Iris pigment epithelial cell (primary cell): ENCODE results near the gene CHRFAM7A.
"Not testable (repeated sequence)": the region's sequence is repeated elsewhere in the genome, so short reads cannot be mapped to it uniquely, and the experiment has no call there.

Source experiments
- DNase-seq: peaks from one replicate; pipeline ENCODE4 v3.0.0-alpha.2; 2011; ENCODE audit warnings: low read depth

Gene CHRFAM7A

DNA sequence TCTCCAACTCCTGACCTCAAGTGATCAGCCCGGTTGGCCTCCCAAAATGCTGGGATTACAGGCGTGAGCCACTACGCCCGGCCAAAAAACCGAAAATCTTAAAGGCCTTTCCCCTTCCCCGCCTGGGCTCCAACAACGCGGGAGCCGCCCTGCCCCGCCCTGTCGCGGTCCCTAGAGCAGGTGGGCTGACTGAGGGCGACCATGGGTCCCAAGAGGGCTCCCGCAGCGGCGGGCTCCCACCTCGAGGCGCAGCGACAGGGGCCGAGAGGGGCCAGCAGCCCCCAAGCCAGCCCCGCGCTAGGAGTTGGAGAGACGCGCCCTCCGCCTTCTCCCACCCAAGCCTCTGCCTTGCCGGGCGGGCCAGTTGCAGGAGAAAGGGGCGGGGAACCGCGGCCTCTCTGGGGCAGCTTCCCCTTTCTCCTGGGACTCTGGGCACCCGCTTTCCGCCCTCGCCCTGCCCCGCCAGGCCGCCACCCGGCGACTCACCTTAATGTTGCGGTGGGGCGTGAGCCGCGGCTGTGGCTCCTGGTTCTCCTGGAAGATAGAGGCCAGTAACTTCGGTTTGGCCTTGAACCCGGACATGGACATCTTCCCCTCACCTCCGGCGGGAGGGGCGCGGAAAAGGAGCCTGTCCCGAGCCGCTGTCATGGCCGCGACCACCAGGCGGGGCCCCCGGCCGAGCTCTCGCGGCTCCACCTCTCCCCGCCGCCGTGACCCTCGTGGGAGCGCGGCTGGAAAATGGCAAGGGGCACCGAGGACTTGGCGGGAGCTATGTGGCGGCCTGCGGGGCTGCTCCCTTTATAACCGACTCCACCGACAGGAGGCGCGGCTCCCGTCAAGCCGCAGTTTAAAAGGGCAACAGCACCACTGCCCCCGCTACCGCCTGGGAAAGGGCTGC, at the start of gene CHRFAM7A:
TSS of gene CHRFAM7A (minus strand) at position 775 of the 898 bp plus-strand sequence. CDS start 10,189 bp downstream, outside the sequence.
- DNase-seq, result not testable (repeated sequence)

DNA sequence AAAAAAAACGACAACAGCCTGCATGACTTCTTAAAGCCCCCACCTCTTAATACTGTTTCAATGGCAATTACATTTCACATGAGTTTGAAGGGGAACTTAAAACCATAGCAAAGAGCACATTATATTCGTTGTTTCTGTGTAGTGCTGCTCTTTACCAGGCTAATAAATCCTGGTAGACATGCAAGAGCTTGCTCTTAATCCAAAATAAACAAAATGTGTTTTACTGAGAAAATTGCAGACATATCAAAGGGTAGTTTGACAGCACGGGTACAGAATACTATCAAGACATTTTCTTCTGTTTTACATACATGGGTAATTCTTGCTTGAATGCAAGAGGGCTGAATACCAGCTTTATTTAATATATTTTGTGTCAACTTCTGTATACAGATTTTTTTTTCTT, 45.0 kb upstream of the CHRFAM7A start:
- not testable (repeated sequence) for DNase-seq

DNA sequence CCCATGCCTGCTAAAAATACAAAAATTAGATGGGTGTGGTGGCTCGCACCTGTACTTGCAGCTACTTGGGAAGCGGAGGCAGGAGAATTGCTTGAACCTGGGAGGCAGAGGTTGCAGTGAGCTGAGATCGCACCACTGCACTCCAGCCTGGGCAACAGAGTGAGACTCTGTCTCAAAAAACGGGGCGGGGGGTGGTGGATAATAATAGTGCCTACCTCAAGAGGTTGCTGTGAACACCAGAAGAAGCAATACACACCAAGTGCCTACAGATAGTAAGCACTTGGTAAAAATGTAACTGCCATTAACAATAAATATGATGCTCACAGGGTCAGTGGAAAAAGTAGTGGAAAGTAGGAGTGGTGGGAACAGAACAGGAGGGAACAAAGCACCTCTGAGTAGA, 42.5 kb upstream of the CHRFAM7A start:
- DNase-seq, result not testable (repeated sequence)

DNA sequence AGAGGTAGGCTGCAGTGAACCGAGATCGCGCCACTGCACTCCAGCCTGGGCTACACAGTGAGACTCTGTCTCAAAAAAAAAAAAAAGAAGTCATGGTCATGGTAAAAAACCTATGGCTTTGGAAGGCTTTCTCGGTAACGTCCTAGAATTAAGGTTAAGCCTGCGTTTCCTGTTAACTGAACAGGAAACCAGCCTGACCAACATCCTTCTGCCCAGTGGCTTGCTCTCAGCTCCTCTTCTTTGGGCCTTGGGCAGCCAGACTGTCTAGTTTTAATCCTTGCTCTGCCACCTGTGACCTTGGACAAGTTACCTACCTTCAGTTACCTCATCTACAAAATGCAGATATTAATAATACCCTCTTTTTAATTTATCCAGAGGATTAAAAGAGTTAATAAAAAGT, 27.4 kb upstream of the CHRFAM7A start:
- not testable (repeated sequence) for DNase-seq

- not testable (repeated sequence) for DNase-seq
Observed at GRCh38 chr15:30414160-30414559, 20.8 kb upstream of the CHRFAM7A start, which contains the start of gene GOLGA8R. Gene GOLGA8R, minus strand, starts transcription at chr15:30414260. Its CDS starts 98 bp downstream, at chr15:30414162.

DNA sequence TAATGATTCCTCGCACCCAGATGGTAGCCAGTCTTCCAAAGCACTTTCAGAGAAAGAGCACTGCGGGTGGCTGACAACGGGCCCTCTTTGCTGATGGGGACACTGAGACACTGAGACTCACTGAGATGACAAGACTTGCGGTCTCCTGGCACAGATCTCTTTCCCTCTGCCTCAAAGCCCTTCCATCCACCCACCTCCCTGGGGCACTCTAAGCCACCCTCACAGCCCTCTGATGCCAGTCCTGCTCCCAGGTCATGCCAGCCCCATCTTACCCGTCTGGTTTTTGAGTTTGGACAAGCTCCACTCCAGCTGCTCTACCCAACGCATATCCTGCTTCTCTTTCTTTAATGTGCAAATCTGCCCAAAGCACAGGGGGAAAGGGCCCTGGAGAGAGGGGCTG, 14.3 kb upstream of the CHRFAM7A start:
- peak; percentile 0 for DNase-seq

DNA sequence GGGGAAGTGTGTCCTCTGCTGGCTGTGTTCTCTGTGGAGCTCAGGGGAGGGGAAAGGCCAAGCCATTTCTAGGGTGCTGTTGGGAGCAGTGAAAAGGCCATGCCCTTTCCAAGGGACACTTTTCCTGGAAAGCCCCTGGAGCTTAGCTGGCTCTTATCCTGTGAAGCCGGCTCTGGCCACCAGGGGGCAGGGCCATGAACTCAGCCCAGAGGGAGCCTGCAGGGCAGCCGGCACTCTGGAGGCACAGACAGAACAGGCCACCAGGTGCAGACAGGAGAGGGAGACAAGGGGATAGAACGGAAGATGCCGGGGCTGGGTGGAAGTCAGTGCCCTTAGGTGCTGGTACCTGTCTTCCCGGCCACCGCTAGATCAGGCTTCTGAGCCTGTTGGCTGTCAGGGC, 5.6 kb upstream of the CHRFAM7A start:
- DNase-seq, result not testable (repeated sequence)

DNA sequence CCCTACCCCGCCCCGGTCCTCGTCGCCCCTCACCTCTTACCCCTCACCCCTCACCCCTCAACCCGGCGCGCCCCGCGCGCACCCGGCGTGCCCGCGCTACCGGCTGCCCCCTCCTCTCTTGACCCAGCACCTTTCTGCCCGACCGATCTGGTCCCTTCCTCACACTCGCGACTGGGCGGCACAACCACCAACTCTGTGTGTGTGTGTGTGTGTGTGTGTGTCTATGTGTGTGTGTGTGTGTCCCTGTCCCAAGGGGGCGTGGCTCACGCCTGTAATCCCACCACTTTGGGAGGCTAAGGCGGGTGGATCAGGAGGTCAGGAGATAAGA, 288 bp upstream of the CHRFAM7A start:
- not testable (repeated sequence) for DNase-seq

DNA sequence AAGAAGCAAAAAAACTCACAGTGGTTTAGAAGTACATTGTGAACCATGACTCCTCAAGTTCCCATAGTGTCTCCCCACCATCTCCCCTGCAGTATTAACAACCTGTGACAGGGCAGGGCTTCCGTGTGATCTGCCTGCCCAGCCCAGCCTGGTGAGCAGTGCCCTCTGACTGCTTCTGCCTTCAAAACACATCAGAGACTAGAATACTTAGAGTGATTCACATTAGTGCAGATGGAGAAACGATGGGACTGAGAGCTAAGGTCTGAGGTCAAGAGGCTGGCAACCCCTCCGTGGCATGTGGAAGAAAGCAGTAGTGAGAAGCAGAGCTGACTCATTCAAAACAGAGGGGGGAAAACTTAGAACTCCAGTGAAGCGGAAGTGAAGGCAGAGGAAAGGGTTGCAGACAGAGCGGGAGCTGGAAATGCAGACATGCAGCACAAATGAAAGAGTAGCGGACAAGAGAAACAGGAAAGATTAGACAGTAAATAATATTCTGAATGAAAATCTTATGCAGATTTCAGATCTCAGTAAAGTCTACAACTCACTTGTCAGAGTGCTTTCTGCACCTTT, 6.9 kb downstream of the CHRFAM7A start:
- not testable (repeated sequence) for DNase-seq

- DNase-seq, result not testable (repeated sequence)
Observed at GRCh38 chr15:30377082-30377413, 16.3 kb downstream of the CHRFAM7A start.

- DNase-seq, result not testable (repeated sequence)
Observed at GRCh38 chr15:30376375-30377081, 16.8 kb downstream of the CHRFAM7A start.

- not testable (repeated sequence) for DNase-seq
Observed at GRCh38 chr15:30375872-30376271, 17.5 kb downstream of the CHRFAM7A start.

DNA sequence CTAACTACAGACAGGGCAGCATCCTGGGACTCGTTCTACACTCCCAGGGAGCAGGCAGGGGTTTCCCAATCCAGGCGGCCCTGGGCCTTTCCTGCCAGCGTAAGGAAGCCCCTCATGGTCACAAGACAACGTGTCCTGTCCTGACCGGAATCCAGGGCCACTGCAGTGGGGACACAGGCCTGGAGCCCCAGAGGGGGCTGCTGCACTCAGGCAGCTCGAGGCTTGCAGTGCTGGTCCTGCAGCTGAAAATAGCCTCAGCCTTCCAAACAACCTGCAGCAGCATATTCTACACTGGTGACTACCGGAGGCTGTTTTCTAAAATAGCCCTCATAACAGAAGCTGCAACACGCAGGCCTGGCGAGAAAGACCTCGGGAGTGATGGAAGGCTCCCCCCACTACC, 18.5 kb downstream of the CHRFAM7A start:
- not testable (repeated sequence) for DNase-seq

DNA sequence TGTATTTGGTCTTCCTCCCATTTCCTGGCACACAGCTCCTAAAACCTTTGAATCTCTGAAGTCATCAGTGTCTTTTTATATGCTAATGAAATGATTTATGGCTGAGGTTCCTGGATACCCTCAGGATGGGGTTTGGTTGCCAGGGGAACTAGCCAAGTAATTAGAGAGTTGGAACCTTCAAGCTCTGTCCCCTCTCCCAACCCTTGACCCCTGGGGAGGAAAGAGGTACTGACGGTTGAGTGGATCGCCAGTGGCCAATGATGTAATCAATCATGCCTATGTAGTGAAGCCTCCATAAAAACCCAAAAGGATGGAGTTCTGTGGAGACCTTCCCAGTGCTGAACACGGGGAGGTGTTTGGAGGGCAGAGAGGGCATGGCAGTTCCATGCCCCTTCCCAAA, 25.1 kb downstream of the CHRFAM7A start:
- not testable (repeated sequence) for DNase-seq

- not testable (repeated sequence) for DNase-seq
Observed at GRCh38 chr15:30367246-30367645, 26.1 kb downstream of the CHRFAM7A start.

DNA sequence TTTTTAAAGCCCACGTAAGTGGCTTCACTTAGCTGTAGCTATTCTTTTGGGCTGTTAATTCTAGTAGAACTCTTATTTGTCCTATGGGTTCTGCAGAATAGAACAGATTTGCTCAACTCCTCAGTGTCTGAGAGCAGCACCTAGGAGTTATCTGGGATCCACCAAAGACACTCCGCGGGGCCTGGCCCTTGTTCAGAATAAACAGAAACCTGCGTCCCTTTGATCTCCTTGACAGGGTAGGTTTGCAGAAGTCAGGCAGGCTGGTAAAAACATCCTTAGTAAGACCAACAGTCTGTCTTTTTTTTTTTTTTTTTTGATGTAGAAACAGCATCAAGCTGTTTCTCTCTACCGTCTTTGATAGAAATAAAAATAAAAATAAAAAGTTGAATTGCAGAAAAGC, 31.9 kb downstream of the CHRFAM7A start:
- DNase-seq, result not testable (repeated sequence)

DNA sequence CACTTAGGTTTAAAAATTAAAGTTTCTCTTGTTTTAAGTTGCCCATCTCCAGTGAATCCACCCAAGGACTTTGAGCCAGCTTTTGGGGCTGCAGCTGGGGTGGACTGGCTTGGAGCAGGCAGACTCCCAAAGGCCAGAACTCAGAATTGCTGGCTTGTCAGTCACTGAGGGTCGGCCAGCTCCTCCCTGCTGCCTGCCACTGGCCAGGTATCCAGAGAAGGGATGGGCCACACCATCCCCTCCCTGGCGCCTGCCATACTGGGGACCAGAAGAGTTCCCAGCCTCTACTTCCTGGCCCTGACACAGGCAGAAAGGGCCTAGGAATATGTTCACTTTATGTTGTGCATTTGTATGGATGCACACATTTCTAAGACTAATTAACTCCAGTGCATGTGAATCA, 32.4 kb downstream of the CHRFAM7A start:
- not testable (repeated sequence) for DNase-seq

DNA sequence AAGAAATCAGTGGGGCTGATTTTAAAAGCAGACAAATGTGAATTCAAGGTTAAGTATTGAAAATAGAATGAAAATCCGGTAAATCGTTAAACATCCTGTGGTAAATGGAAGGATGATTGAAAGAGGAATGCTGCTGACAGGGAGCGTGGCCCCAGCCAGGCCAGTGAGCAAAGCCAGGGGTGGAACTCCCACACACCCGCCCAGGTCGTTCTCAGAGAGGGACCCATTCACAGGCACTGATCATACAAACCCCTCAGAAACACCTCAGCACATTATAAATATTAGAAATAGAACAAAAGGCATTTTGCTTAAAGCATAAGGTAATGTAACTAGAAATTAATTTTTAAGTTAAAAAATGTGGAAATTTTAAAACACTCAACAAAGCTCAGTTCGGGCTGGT, 38.3 kb downstream of the CHRFAM7A start:
- DNase-seq, result not testable (repeated sequence)

DNA sequence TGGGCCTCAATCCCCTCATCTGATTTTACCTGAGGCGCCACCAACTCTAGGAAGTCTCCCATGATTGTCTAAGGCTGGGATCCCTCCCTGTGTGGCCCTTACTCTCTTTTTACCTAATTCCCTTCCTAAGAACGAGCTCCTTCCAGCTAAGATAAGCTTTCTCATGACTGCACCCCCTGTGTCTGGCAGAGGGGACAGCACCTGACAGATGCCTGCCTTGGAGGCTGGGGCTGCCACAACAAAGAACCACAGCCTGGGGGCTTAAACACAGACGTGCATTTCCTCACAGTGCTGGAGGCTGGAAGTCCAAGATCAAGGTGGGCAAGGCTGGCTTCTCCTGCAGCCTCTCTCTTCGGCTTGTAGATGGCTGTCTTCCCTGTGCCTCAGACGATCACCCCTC, 43.5 kb downstream of the CHRFAM7A start:
- DNase-seq, result not testable (repeated sequence)

DNA sequence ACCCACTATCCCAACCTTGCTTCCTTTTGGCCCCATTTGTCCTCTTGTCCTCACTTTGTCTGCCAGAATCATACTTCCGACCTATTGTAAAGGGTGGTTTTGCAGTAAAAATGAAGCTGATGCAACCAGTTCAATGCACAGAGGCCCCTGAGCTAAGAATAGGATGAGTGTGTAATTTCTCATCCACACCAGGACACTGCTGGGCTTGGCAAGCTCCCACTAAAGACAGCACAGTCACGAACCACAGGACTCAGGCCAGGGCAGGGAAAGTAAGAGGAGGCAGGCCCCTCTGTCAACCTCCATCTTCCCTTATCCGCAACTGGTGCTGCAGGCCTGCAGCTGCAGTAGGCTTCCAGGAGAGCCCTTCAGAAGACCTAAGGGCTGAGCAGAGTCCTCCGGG, 56.8 kb downstream of the CHRFAM7A start:
- DNase-seq, result not testable (repeated sequence)

DNA sequence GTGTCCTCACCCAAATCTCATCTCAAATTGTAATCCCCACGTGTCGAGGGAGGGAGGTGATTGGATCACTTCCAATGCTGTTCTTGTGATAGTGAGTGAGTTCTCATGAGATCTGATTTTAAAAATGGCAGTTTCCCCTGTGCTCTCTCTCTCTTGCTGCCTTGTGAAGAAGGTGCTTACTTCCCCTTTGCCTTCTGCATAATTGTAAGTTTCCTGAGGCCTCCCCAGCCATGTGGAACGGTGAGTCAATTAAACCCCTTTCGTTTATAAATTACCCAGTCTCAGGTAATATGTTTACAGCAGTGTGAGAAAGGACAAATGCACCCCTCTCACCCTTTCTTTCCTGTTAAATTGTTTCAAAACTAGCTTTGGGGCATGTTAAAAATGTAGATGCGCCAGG, 59.2 kb downstream of the CHRFAM7A start:
- DNase-seq, result not testable (repeated sequence)

DNA sequence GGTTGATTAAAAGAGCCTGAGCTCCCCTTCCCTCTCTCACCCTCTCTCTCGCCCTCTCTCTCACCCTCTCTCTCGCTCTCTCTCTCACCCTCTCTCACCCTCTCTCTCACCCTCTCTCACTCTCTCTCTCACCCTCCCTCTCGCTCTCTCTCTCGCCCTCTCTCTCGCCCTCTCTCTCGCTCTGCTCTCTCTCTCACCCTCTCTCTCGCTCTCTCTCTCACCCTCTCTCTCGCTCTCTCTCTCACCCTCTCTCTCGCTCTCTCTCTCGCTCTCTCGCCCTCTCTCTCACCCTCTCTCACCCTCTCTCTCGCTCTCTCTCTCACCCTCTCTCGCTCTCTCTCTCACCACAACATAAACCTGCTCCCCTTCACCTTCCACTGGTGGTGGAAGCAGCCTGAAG, 67.2 kb downstream of the CHRFAM7A start:
- DNase-seq, result not testable (repeated sequence)

DNA sequence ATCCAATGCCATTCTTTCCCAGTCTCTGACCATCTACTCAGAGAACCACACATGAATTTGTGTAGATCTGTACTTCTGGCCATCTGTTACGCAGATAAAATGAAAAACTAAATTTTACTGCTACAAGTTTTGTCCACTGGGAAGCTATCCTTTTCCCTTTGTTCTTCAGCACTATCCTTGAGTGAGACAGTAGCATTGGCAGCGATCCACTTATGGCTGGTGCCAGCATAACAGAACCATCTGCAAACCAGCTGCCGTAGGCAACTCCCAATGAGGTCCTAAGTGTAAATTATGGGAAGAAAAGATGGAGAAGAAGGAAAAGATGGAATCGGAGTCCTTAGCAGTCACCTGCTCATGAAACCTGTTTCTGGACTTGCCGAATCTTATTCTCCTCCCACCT, 72.3 kb downstream of the CHRFAM7A start:
- not testable (repeated sequence) for DNase-seq
